Forelimb muscle (tissue), 1 donor: Measurements from ENCODE around the gene NLN. TPM values are rescaled to one million over a fixed set of nuclear protein-coding genes. Genes with fewer than 3 reads are reported as not detected.
"Not testable (repeated sequence)": the region's sequence is repeated elsewhere in the genome, so short reads cannot be mapped to it uniquely, and the experiment has no call there.

Source experiments
- DNase-seq: peaks from one replicate; pipeline ENCODE4 v3.0.0-alpha.2; 2013; ENCODE audit warnings: low read depth
- polyA plus RNA-seq: library from polyadenylated mRNA; unstranded; fragments of 120-200 nt; gene quantifications from one replicate; pipeline ENCODE4 v1.2.1, GENCODE V29; 2013; ENCODE audit not compliant: insufficient read length

NLN gene
- polyA plus RNA-seq, 1 donor = 19.1 TPM

- not testable (repeated sequence) for DNase-seq
These were observed 149.8 kb downstream of the NLN start for GRCh38 chr5:65871776-65872175.

- DNase-seq = no peak
These were observed 151.3 kb downstream of the NLN start for GRCh38 chr5:65873181-65873750.

- no peak for DNase-seq
These were observed 152.2 kb downstream of the NLN start for GRCh38 chr5:65874241-65874640.

GRCh38 chr5:65876496-65876895 lies 154.5 kb downstream of the NLN start:
- no peak for DNase-seq

GRCh38 chr5:65876970-65877369 lies 155.0 kb downstream of the NLN start:
- no peak for DNase-seq

Other genes starting within 250 kb of the NLN start
- 0.89 TPM for gene ADAMTS6, start 240.3 kb upstream of the NLN start, polyA plus RNA-seq
- gene CENPK, start 159.0 kb upstream of the NLN start, polyA plus RNA-seq = 12.6 TPM
- 42.1 TPM for gene PPWD1, start 158.9 kb upstream of the NLN start, polyA plus RNA-seq
- 19.2 TPM for gene TRIM23, start 97.9 kb upstream of the NLN start, polyA plus RNA-seq
- 2.4 TPM for gene SHLD3, start 97.2 kb upstream of the NLN start, polyA plus RNA-seq
- 18.5 TPM for gene TRAPPC13, start 97.2 kb upstream of the NLN start, polyA plus RNA-seq
- 7.6 TPM for gene SGTB, start 96 bp upstream of the NLN start, polyA plus RNA-seq
- 40.5 TPM for gene ERBIN, start 204.4 kb downstream of the NLN start, polyA plus RNA-seq